ENCODE results near the gene PTGDS.

The PTGDS gene

DNA sequence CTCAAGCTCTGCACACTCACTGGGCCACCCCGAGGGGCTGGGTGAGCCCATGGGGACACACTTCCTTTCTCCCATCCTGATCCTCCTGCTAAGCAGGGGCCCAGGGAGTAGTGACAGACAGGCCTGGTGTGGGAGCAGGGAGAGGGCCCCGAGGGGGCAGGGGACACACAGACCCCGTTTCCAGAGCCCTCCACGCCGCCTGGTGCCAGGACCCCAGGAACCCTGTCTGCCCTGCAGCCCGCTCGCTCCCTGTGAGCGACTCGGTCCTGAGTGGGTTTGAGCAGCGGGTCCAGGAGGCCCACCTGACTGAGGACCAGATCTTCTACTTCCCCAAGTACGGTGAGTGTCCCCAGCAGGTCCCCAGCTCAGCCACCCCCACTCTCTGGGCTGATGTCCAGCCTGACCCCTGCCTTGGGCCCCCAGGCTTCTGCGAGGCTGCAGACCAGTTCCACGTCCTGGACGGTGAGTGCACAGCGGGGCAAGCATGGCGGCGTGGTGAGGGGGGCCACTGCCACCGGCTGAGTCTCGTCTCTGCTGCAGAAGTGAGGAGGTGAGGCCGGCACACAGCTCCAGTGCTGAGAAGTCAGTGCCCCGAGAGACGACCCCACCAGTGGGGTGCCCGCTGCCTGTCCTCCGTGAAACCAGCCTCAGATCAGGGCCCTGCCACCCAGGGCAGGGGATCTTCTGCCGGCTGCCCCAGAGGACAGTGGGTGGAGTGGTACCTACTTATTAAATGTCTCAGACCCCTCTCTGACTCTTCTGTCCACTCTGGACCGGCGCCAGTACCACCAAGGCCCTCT is 30.9 kb upstream of the PTGDS start:
- DNase-seq, result no peak

DNA sequence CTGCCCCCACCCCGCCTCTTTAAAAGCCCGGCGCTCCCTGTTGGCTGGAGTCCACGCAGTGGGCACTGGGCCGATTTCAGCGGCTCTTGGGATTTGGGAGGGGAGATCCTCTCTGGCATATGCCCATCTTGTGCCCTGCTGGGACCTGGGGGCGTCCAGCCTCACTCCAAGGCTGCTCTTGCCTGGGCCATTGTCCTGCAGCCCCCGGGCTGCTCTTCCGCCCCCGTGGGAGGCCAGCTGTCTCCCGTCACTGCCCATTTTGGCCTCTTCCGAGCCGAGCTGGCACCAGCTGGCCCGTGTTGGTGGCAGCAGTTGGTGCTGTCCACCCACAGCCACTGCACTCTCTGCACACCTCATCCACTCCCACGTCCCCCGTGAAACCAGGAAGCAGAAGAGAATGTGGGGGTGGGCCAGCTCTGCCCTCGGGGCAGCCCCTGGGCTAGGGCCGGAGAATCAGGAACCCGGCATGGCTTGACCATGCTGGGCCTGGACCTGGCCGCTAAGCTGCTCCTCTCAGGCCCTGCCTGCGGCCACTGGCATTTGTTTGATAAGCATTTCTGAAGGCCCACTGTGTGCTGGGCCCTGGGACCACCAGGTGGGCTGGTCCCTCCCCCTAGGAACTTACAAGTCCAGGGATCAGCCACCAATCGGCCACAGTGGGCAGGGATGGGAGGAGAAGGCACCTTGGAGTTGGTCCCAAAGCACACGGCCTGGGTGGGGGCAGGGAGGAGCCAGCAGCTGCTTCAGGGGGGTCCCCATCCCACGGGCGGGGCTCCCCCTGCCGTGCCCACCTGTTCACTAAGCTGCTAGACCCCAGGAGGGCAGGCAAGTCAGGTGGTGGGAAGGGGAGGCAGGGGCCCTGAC is 30.0 kb upstream of the PTGDS start:
- DNase-seq, result no peak

DNA sequence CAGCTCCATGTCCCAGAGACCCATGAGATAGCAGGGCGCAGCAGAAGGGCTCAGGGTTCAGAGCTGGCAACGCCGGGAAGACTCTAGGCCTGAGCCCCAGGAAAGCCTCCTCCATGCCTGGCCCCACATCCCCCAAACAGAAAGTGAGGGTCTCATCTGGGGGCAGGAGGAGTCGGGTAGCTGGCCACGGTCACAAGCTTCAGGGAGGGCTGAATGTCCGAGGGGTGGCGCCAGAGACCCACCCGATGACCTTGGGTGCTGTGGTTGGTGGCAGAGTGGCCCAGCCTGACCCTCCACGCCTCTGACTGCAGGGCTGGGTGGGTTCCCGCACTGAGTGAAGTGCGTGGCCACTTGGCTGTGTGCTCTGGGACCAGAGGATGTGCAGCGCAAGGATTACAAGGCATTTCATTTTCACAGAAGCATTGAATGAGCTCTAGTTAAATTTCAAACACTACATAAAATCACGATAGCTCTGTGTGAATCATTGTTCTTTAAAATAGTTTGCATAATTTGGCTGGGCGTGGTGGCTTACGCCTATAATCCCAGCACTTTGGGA is 29.3 kb upstream of the PTGDS start:
- DNase-seq, result peak; percentile 11

- peak; percentile 16 for DNase-seq
These were observed 28.0 kb upstream of the PTGDS start for GRCh38 chr9:136949239-136949816.

DNA sequence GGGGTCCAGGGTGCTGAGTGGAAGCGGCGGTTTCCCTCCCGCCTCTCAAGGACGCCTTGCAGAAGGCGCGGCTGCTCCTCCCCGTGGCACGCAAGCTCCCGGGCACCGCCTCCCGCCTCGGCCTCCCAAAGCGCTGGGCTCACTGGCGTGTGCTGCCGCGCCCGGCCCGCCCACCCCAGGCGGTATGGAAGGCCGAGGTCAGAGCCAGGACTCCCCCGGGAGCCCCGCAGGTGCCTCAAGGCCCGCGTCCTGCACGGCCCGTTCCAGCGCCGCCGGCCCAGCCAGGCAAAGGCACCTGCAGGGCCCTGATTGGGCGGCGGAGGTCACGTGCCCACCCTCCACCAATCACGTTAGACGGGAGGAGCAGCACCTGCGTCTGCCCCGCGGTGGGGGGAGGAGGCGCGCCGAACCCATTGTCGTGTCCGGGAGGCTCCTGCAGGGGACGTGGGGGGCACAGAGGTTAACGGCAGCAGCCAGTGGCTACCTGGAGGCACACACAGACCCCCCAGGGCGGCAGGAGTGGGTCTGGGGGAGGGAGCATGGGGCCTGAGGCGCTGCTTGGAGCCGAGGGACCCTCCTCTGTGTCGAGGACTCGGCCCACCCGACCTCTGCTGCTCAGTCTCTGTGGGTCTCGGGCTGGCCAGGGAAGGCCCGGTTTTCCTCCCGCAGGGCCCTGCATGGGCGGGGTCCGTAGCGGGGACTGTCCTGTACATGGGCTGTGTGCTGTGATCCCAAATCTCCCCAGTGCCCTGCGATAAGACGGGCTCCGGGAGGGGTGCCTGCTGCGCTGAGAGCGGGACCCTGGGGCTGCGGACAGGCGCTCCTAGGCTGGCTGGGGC is 27.3 kb upstream of the PTGDS start:
- DNase-seq, result peak; percentile 93

DNA sequence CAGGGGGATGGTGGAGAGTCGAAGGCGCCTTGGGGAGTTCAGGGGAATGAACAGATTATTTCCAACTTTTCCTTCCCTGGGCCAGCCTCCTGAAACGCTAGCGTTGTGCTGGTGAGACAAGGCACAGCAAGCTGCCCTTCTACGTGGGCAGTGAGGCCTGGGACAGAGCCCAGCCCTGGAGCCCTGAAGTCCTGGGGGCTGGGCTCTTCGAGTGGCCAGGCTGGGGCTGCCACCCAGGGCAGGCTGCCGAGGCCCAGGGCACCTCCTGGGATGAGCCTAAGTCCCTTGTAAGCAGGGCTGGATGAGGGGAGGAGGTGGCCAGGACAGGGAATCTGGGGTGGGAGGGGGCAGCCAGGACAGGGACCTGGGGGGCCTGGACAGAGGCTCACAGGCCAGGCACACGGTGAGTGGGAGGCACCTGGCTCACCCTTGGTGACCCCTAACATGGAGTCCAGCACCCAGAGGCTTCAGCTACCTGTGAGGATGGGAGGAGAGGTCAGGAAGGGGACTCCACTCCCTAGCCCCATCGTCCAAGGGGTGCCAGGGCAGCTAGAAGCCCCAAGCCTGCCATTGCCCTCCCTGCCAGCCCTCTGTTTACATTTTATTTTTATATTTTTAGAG is 26.5 kb upstream of the PTGDS start:
- DNase-seq, result no peak

- peak; percentile 20 for DNase-seq
These were observed 25.6 kb upstream of the PTGDS start, which contains the start of gene LCN12 for GRCh38 chr9:136951541-136952320. Gene LCN12, plus strand, starts transcription at chr9:136952273. Its CDS starts 55 bp downstream, at chr9:136952328.

- DNase-seq, result no peak
These were observed 24.9 kb upstream of the PTGDS start for GRCh38 chr9:136952321-136952850.

- no peak for DNase-seq
These were observed 24.2 kb upstream of the PTGDS start for GRCh38 chr9:136952876-136953770.

DNA sequence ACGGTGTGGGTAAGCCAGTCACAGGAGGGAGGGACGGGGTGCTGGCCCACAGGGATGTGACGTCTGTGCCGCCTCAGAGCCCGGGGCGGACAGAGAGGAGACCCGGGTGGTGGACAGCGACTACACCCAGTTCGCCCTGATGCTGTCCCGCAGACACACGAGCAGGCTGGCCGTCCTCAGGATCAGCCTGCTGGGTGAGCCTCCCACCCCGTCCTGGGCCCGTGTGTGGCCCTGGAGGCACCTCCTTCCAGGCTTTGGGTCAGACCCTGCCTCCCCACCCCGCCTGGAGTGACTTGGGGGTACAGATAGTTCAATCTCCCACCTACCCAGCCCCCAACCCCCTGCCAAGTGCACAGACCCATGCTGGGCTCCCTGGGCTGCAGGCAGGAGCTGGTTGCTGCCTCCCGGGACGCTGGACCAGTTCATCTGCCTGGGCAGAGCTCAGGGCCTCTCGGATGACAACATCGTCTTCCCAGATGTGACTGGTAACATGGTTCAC is 23.5 kb upstream of the PTGDS start:
- no peak for DNase-seq

- no peak for DNase-seq
These were observed 22.8 kb upstream of the PTGDS start for GRCh38 chr9:136954270-136955083.

DNA sequence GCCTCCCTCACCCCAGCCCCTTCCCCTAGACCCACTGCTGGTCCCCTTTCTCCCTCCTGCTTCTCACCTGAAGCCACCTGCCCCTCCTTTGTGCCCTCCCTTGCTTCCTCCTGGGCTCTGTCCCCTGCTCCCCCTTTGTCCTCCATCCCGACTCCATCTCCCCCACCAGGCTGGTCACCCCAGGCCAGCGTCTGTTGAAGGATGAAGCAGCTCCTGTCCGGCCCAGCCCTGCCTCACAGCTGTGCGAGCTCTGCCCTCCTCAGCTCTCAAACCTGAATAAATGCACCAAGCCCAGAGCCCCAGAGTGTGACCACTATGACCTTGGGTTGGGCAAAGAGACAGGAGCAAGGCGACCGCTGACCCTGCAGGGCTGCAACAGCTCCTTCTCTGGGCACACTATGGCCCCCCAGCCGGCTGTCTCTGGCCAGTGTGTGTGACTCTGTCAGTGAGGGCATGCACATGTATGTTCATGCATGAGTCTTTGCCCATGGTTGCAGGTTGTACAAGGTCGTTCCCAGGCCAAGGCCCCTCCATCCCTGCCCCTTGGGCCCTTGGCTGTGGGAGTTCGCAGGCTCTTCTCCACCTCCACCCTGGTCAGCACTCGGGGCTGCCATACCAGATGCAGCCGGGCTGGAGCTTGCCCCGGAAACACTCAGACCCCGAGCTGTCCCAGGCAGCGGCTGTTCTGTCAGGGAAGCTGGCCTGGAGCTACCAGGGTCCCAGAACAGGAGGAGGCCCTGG is 21.9 kb upstream of the PTGDS start:
- no peak for DNase-seq

GRCh38 chr9:136955943-136956335 is 21.4 kb upstream of the PTGDS start:
- no peak for DNase-seq

DNA sequence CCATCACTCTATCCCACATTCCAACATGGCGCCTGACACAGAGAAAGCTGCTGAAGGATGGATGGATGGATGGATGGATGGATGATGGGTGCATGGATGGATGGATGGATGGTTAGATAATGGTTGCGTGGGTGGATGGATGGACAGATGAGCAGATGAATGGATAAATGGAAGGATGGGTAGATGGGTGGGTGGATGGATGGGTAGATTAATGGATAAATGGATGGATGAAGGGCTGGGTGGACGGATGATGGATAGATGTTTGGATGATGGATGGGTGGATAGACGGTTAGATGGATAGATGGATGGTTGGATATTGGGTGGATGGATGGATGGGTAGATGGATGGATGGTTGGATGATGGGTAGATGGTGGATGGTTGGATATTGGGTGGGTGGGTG is 20.7 kb upstream of the PTGDS start:
- DNase-seq, result no peak

DNA sequence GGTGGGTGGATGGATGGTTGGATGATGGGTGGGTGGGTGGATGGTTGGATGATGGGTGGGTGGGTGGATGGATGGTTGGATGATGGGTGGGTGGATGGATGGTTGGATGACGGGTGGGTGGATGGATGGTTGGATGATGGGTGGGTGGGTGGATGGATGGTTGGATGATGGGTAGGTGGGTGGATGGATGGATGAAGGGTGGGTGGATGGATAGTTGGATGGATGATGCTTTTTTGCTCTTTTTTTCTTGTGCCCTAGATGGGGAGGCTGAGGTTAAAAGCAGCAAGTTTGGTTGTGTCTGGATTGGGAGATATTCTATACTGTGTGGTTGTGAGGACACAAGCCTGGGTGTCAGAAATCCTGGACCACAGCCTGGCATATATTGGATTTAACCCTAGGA is 19.8 kb upstream of the PTGDS start:
- no peak for DNase-seq

GRCh38 chr9:136957901-136958300 is 19.4 kb upstream of the PTGDS start:
- no peak for DNase-seq

- DNase-seq, result no peak
These were observed 18.8 kb upstream of the PTGDS start for GRCh38 chr9:136958473-136958872.
